HepG2 (cell line): Measurements from ENCODE around the gene NSMF. TPM values are rescaled to one million over a fixed set of nuclear protein-coding genes. Genes with fewer than 3 reads are reported as not detected.
A peak's percentile ranks its signal among the peaks of the same experiment; 100 is the strongest.

Experiments
- ATAC-seq: fragments of 200-7000 bp; cut with Tn5 transposase; 3 replicates; pipeline ENCODE4 v1.9.1; 2020; ENCODE audit warnings: mild to moderate bottlenecking, moderate library complexity
- BruUV-seq: library from RNA; stranded (reverse); fragments of 400-500 nt; replicated peaks from 2 replicates; lab custom pipeline; 2021; lab: Mats Ljungman, UMichigan
- CTCF ChIA-PET: fragments of 300-600 bp; formaldehyde crosslinking; extraction: SDS; loops from one replicate; lab custom pipeline; 2021; ENCODE audit warnings: low total read pairs, inconsistent platforms, low intra/inter-chr PET ratio; lab: Yijun Ruan, JAX
- POLR2A ChIA-PET: fragments of 350-600 bp; sonication (Branson Sonifier 250); formaldehyde crosslinking; loops from one replicate; lab custom pipeline; 2020; ENCODE audit warnings: antibody characterized with exemption, inconsistent platforms; lab: Yijun Ruan, JAX
- DNase-seq: peaks from one replicate; pipeline ENCODE4 v3.0.0-alpha.2; 2015; ENCODE audit warnings: low spot score
- FAIRE-seq: peaks from 3 replicates; lab custom pipeline; 2011; peaks lifted over from hg19 to GRCh38; lab: Jason Lieb, UNC
- H2AFZ ChIP-seq: one replicate; pipeline ENCODE4 v1.6.1; 2011; ENCODE audit warnings: low read length, inconsistent platforms
- H3K27ac ChIP-seq: fragments of 300-600 bp; 3 replicates; pipeline ENCODE4 v1.8.0; 2011; ENCODE audit warnings: mixed run types, mild to moderate bottlenecking, mixed read lengths, low read length, inconsistent platforms; ENCODE audit not compliant: insufficient read depth; ENCODE audit errors: extremely low read length
- H3K27me3 ChIP-seq, 2 experiments: fragments of 200-600 bp in 1 of 2; 2 replicates in 1 of 2; 3 replicates in 1 of 2; pipeline versions ENCODE4 v1.6.0 to v1.8.0; 2011; ENCODE audit warnings: low read length in 2 of 2, mild to moderate bottlenecking in 2 of 2, moderate library complexity in 2 of 2, inconsistent platforms in 1 of 2; ENCODE audit not compliant: insufficient read depth in 2 of 2, control insufficient read depth in 1 of 2
- H3K36me3 ChIP-seq, 2 experiments: fragments of 200-600 bp in 1 of 2; replicated peaks in 1 of 2; 2 replicates in 1 of 2; 3 replicates in 1 of 2; pipeline versions ENCODE4 v1.5.1 to v1.8.0; 2011; ENCODE audit warnings: low read length in 2 of 2, inconsistent platforms in 1 of 2; ENCODE audit not compliant: insufficient read depth in 2 of 2, control insufficient read depth in 1 of 2
- H3K4me1 ChIP-seq: 2 replicates; pipeline ENCODE4 v1.5.1; 2012; ENCODE audit warnings: low read length, inconsistent platforms; ENCODE audit not compliant: insufficient read depth
- H3K4me2 ChIP-seq: 2 replicates; pipeline ENCODE4 v1.6.0; 2011; ENCODE audit warnings: low read depth, low read length, inconsistent platforms
- H3K4me3 ChIP-seq, 3 experiments: fragments of 200-600 bp in 1 of 3; sonication (generic), shearing (Covaris generic) in 1 of 3; replicated peaks in 1 of 3; 2 replicates each; pipeline ENCODE4 v1.5.1; 2011 to 2016; ENCODE audit warnings: low read length in 3 of 3, inconsistent platforms in 2 of 3, low read depth in 2 of 3, mild to moderate bottlenecking in 2 of 3, control low read depth in 1 of 3, mixed read lengths in 1 of 3; ENCODE audit not compliant: insufficient read depth in 1 of 3
- H3K79me2 ChIP-seq: one replicate; pipeline ENCODE4 v1.6.1; 2011; ENCODE audit warnings: low read length, inconsistent platforms; ENCODE audit not compliant: insufficient read depth
- H3K9ac ChIP-seq: 2 replicates; pipeline ENCODE4 v1.6.0; 2011; ENCODE audit warnings: mild to moderate bottlenecking, low read depth, low read length, inconsistent platforms; ENCODE audit not compliant: insufficient read depth
- H3K9me3 ChIP-seq: 2 replicates; pipeline ENCODE4 v1.5.1; 2012; ENCODE audit warnings: mild to moderate bottlenecking, low read length
- H4K20me1 ChIP-seq: 2 replicates; pipeline ENCODE4 v1.6.0; 2011; ENCODE audit warnings: inconsistent platforms, mild to moderate bottlenecking, low read length, moderate library complexity; ENCODE audit not compliant: insufficient read depth
- ELF4 ChIP-seq: sonication (generic); formaldehyde crosslinking; IDR thresholded peaks from 2 replicates; pipeline ENCODE4 v1.5.0; 2020; ENCODE audit warnings: missing genetic modification reagents, mild to moderate bottlenecking, moderate library complexity, borderline replicate concordance
- HIVEP1 ChIP-seq: sonication (generic); formaldehyde crosslinking; IDR thresholded peaks from 2 replicates; pipeline ENCODE4 v1.4.0; 2020; ENCODE audit warnings: mild to moderate bottlenecking, missing genetic modification reagents
- HOXA9 ChIP-seq: sonication (generic); formaldehyde crosslinking; IDR thresholded peaks from 2 replicates; pipeline ENCODE4 v1.8.1; 2022; ENCODE audit warnings: missing genetic modification reagents, mild to moderate bottlenecking, moderate library complexity, borderline replicate concordance
- KDM2A ChIP-seq: sonication (generic); formaldehyde crosslinking; IDR thresholded peaks from 2 replicates; pipeline ENCODE4 v1.4.0; 2020; ENCODE audit warnings: low read depth, missing genetic modification reagents, borderline replicate concordance
- SIX1 ChIP-seq: sonication (generic); formaldehyde crosslinking; IDR thresholded peaks from 2 replicates; pipeline ENCODE4 v1.4.0; 2020; ENCODE audit warnings: missing genetic modification reagents, borderline replicate concordance
- SMC3 ChIP-seq: IDR thresholded peaks from 2 replicates; pipeline ENCODE4 v1.6.1; 2011; ENCODE audit warnings: low read length, improper control_type of control experiment
- TARDBP ChIP-seq: sonication (generic); formaldehyde crosslinking; IDR thresholded peaks from 2 replicates; pipeline ENCODE4 v1.8.0; 2022; ENCODE audit warnings: mild to moderate bottlenecking, missing genetic modification reagents
- ZBTB7A ChIP-seq: sonication (generic); formaldehyde crosslinking; IDR thresholded peaks from 2 replicates; pipeline ENCODE4 v1.8.0; 2022; ENCODE audit warnings: mild to moderate bottlenecking, missing genetic modification reagents
- ZNF274 ChIP-seq: sonication (generic); formaldehyde crosslinking; IDR thresholded peaks from 2 replicates; pipeline ENCODE4 v1.5.1; 2020; ENCODE audit warnings: mild to moderate bottlenecking, missing genetic modification reagents
- ZNF501 ChIP-seq: sonication (generic); formaldehyde crosslinking; IDR thresholded peaks from 2 replicates; pipeline ENCODE4 v1.5.1; 2020; ENCODE audit warnings: mild to moderate bottlenecking, moderate library complexity, missing genetic modification reagents
- ZNF629 ChIP-seq: sonication (generic); formaldehyde crosslinking; conservative IDR thresholded peaks from 2 replicates; pipeline ENCODE4 v1.5.0; 2020; ENCODE audit warnings: missing genetic modification reagents
- ZNF678 ChIP-seq: sonication (generic); formaldehyde crosslinking; IDR thresholded peaks from 2 replicates; pipeline ENCODE4 v1.4.0; 2020; ENCODE audit warnings: mild to moderate bottlenecking, missing genetic modification reagents
- ZNF724P ChIP-seq: sonication (generic); formaldehyde crosslinking; IDR thresholded peaks from 2 replicates; pipeline ENCODE4 v1.8.0; 2022; ENCODE audit warnings: missing genetic modification reagents, borderline replicate concordance
- ZNF761 ChIP-seq: sonication (generic); formaldehyde crosslinking; conservative IDR thresholded peaks from 2 replicates; pipeline ENCODE4 v1.4.0; 2020; ENCODE audit warnings: mild to moderate bottlenecking, missing genetic modification reagents
- WGBS: methylation state at CpG from one replicate; pipeline ENCODE4 v1.1.6; 2017; ENCODE audit warnings: low lambda C conversion rate; 5-methylcytosine and 5-hydroxymethylcytosine counted together
- in situ Hi-C: cut with HindIII; loops from 2 replicates; pipeline ENCODE4 v1.10.0; 2017; ENCODE audit warnings: low pct_unique_long_range_greater_than_20kb; ENCODE audit not compliant: extremely low pct_ligation_motif_present
- intact Hi-C: fragments of 100-400 bp; cut with micrococcal nuclease; formaldehyde crosslinking; loops from one replicate; pipeline ENCODE4 v1.10.0; 2022; ENCODE audit not compliant: unreplicated experiment
- polyA plus RNA-seq, 8 experiments: library from polyadenylated mRNA; depleted of rRNA in 3 of 8; stranded (reverse) in 7 of 8; unstranded in 1 of 8; fragments of >200 nt; fragmentation: Illumina TruSeq in 4 of 8; extraction: Trizol in 4 of 8; gene quantifications; 2 replicates each; pipeline versions ENCODE4 v1.2.1 to v1.2.3, GENCODE V29; 2011 to 2016; ENCODE audit warnings: low read depth in 4 of 8, missing spikeins in 1 of 8, mixed read lengths in 1 of 8; ENCODE audit not compliant: insufficient read depth in 1 of 8
- total RNA-seq, 5 experiments: library from RNA; depleted of rRNA; stranded (reverse); fragments of >200 nt; fragmentation: Illumina TruSeq; extraction: Trizol; gene quantifications; 2 replicates each; pipeline ENCODE4 v1.2.3, GENCODE V29; 2016; ENCODE audit warnings: low read depth in 1 of 5
- TF ChIP-seq, protein P1 (sequence below): sonication (generic); formaldehyde crosslinking; conservative IDR thresholded peaks from 2 replicates; pipeline ENCODE4 v1.8.0; 2022; ENCODE audit warnings: mild to moderate bottlenecking, moderate library complexity, missing genetic modification reagents
- TF ChIP-seq, protein P2 (sequence below): sonication (generic); formaldehyde crosslinking; IDR thresholded peaks from 2 replicates; pipeline ENCODE4 v1.5.0; 2020; ENCODE audit warnings: mild to moderate bottlenecking, missing genetic modification reagents
- TF ChIP-seq, protein P3 (sequence below): sonication (generic); formaldehyde crosslinking; IDR thresholded peaks from 2 replicates; pipeline ENCODE4 v1.5.0; 2020; ENCODE audit warnings: missing genetic modification reagents, mild to moderate bottlenecking, borderline replicate concordance
- TF ChIP-seq, protein P4 (sequence below): sonication (generic); IDR thresholded peaks from 2 replicates; pipeline ENCODE4 v1.6.1; 2016; ENCODE audit warnings: low read depth, borderline replicate concordance

Gene NSMF
- total and polyA plus RNA-seq, 2 of the 13 experiments (the other 11 are each of a cell fraction or from before 2014, with no cell fraction given), result 44.3 to 183 TPM

DNA sequence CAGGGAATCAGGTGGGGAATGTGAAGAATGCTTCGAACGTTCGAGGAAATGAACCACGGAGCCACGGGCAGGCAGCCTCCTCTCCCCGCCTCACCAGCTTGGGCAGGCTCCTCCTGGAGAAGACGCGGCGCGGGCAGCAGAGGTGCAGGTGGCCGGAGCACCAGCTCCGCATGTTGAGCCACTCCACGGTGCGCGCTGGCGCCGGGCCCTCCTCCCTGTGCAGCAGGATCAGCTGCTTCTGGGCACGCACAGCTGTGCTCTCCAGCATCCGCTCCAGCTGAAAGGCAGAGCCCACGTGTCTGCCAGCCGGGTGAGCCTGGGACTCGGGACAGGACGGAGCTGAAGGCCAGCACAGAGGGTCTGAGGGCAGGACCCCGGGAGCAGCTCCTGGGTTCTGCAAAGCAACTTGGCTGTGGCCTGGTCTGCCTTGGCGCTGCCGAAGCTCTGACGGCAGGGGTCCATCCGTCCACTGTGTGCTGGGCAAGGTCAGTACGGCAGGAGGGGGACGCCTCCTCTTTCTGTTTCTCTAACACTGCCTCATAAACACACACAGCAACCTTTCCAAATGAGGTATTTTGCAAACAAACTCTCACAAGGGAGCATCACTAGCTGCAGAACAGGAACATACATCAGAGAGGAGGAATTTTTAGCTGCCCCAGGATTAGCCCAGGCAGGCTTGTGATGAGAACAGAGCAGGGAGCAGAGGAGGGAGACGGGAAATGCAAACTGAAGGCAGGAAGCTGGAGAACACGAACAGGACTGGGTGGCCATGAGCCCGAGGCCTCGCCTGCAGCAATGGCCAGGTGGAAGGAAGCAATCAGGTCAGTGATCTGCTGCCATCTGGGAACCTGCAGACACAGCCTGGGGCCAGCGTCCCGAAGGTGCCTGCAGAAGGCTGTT lies 20.1 kb upstream of the NSMF start:
- POLR2A ChIA-PET, result no interaction called here
- TF ChIP-seq HIVEP1 (CRISPR knock-in tag) (no peak), ZNF629 (CRISPR knock-in tag) (no peak), TARDBP (CRISPR knock-in tag) (no peak), ZBTB7A (CRISPR knock-in tag) (peak; percentile 24; the same call in 1 of the 2 replicates), HOXA9 (CRISPR knock-in tag) (no peak), ZNF678 (CRISPR knock-in tag) (no peak), KDM2A (CRISPR knock-in tag) (no peak), ELF4 (CRISPR knock-in tag) (no peak), ZNF501 (no peak), ZNF761 (no peak), ZNF274 (CRISPR knock-in tag) (no peak), ZNF724P (no peak), SMC3 (no peak), SIX1 (CRISPR knock-in tag) (no peak)
- TF ChIP-seq, protein P1, sequence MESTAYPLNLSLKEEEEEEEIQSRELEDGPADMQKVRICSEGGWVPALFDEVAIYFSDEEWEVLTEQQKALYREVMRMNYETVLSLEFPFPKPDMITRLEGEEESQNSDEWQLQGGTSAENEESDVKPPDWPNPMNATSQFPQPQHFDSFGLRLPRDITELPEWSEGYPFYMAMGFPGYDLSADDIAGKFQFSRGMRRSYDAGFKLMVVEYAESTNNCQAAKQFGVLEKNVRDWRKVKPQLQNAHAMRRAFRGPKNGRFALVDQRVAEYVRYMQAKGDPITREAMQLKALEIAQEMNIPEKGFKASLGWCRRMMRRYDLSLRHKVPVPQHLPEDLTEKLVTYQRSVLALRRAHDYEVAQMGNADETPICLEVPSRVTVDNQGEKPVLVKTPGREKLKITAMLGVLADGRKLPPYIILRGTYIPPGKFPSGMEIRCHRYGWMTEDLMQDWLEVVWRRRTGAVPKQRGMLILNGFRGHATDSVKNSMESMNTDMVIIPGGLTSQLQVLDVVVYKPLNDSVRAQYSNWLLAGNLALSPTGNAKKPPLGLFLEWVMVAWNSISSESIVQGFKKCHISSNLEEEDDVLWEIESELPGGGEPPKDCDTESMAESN (CRISPR knock-in tag), result no peak
- TF ChIP-seq, protein P2, sequence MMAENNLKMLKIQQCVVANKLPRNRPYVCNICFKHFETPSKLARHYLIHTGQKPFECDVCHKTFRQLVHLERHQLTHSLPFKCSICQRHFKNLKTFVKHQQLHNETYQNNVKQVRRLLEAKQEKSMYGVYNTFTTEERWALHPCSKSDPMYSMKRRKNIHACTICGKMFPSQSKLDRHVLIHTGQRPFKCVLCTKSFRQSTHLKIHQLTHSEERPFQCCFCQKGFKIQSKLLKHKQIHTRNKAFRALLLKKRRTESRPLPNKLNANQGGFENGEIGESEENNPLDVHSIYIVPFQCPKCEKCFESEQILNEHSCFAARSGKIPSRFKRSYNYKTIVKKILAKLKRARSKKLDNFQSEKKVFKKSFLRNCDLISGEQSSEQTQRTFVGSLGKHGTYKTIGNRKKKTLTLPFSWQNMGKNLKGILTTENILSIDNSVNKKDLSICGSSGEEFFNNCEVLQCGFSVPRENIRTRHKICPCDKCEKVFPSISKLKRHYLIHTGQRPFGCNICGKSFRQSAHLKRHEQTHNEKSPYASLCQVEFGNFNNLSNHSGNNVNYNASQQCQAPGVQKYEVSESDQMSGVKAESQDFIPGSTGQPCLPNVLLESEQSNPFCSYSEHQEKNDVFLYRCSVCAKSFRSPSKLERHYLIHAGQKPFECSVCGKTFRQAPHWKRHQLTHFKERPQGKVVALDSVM, result no peak
- TF ChIP-seq, protein P3, sequence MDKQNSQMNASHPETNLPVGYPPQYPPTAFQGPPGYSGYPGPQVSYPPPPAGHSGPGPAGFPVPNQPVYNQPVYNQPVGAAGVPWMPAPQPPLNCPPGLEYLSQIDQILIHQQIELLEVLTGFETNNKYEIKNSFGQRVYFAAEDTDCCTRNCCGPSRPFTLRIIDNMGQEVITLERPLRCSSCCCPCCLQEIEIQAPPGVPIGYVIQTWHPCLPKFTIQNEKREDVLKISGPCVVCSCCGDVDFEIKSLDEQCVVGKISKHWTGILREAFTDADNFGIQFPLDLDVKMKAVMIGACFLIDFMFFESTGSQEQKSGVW, result no peak
- TF ChIP-seq, protein P4, sequence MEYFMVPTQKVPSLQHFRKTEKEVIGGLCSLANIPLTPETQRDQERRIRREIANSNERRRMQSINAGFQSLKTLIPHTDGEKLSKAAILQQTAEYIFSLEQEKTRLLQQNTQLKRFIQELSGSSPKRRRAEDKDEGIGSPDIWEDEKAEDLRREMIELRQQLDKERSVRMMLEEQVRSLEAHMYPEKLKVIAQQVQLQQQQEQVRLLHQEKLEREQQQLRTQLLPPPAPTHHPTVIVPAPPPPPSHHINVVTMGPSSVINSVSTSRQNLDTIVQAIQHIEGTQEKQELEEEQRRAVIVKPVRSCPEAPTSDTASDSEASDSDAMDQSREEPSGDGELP, result peak; percentile 39; the same call in 1 of the 2 replicates

More for the DNA sequence above, 20.1 kb upstream of the NSMF start:
- DNase-seq (no peak), ATAC-seq (peak; percentile 57), FAIRE-seq (no peak)
- CTCF ChIA-PET, result no interaction called here
- Histone ChIP-seq H3K9me3 (peaks cover 14% of the 10 kb centered on the region), H3K27ac (no peak overlapping the region), H3K9ac (no peak overlapping the region; the same call in 1 of the 2 replicates), H3K4me3 (peak overlapping the region in 1 of 3 experiments; percentile 9; a peak in 1 of 6 replicates), H3K4me1 (peaks cover 41% of the 10 kb centered on the region), H4K20me1 (no peaks in the 10 kb centered on the region), H3K27me3 (peaks cover 5 to 23% of the 10 kb centered on the region in 2 experiments; a peak in 2 of 5 replicates), H3K36me3 (no peaks in the 10 kb centered on the region), H3K79me2 (no peaks in the 10 kb centered on the region), H2AFZ (no peak overlapping the region), H3K4me2 (peak overlapping the region; percentile 51)
- no TSS peak for BruUV-seq
- intact Hi-C loops (no loop called here), in situ Hi-C loops (no loop called here)
- 24% methylated on average over 14 of the region's 36 CpGs for WGBS
